Measurements from ENCODE around the gene POP4. TPM values are rescaled to one million over a fixed set of nuclear protein-coding genes. Genes with fewer than 3 reads are reported as not detected.

POP4 gene
- total RNA-seq, 4 donors from 2014 or later: 10.3 to 54.0 (median 36.4) TPM

DNA sequence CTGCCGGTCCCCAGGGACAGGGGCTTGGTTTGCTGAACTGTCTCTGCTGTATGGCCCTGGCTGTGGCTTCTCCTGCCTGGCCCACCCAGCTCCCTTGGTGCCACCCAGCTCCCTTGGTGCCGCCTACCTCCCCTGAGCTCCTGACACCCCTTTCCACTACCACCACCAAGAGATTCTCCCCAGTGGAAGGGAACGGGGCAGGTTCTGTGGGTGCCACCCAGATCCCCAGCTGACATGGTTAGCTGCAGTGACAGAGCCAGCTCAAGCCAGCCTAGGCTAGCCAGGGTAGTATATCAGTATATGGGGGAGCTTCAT lies 28.5 kb upstream of the POP4 start:
- H3K4me1 ChIP-seq: no peaks in the 10 kb centered on the region

DNA sequence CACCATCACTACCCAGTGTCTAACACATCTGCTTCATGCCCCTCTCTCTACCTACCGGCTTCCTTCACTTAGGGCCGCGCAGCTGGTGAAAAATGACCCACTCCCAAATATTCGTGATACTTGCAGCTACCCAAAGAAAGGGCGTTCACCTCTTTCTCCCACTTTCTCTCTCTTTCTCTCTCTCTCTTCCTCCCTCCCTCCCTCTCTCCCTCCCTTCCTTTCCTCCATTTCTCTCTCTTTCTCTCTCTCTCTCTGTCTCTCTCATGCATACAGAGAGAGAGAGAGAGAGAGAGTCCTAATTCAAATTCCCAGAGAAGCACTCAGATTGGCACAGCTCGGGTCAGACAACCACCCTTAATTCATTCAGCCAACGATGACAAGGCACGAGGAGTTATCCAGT lies 27.7 kb upstream of the POP4 start:
- Histone ChIP-seq H3K27me3 (no peaks in the 10 kb centered on the region), H3K36me3 (no peaks in the 10 kb centered on the region), H3K4me3 (no peak overlapping the region), H3K4me1 (no peaks in the 10 kb centered on the region), H3K27ac (no peak overlapping the region), H3K9me3 (no peaks in the 10 kb centered on the region)
- TF ChIP-seq POLR2A (IDR thresholded peaks at IDR 0.05): no peak
- TF ChIP-seq, protein P1, sequence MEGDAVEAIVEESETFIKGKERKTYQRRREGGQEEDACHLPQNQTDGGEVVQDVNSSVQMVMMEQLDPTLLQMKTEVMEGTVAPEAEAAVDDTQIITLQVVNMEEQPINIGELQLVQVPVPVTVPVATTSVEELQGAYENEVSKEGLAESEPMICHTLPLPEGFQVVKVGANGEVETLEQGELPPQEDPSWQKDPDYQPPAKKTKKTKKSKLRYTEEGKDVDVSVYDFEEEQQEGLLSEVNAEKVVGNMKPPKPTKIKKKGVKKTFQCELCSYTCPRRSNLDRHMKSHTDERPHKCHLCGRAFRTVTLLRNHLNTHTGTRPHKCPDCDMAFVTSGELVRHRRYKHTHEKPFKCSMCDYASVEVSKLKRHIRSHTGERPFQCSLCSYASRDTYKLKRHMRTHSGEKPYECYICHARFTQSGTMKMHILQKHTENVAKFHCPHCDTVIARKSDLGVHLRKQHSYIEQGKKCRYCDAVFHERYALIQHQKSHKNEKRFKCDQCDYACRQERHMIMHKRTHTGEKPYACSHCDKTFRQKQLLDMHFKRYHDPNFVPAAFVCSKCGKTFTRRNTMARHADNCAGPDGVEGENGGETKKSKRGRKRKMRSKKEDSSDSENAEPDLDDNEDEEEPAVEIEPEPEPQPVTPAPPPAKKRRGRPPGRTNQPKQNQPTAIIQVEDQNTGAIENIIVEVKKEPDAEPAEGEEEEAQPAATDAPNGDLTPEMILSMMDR (IDR thresholded peaks at IDR 0.05): no peak
- intact Hi-C loops (cut with DNase I; ENCODE audit: low total_unique reads): no loop called here
- no peak for DNase-seq

More for the DNA sequence above, 28.5 kb upstream of the POP4 start:
- Histone ChIP-seq H3K9me3 (no peaks in the 10 kb centered on the region), H3K27ac (no peak overlapping the region), H3K36me3 (no peaks in the 10 kb centered on the region), H3K4me3 (no peak overlapping the region), H3K27me3 (no peaks in the 10 kb centered on the region)
- intact Hi-C loops (cut with DNase I; ENCODE audit: low total_unique reads): no loop called here
- TF ChIP-seq, protein P1 (IDR thresholded peaks at IDR 0.05): no peak
- no peak for TF ChIP-seq POLR2A (IDR thresholded peaks at IDR 0.05)
- DNase-seq: no peak

DNA sequence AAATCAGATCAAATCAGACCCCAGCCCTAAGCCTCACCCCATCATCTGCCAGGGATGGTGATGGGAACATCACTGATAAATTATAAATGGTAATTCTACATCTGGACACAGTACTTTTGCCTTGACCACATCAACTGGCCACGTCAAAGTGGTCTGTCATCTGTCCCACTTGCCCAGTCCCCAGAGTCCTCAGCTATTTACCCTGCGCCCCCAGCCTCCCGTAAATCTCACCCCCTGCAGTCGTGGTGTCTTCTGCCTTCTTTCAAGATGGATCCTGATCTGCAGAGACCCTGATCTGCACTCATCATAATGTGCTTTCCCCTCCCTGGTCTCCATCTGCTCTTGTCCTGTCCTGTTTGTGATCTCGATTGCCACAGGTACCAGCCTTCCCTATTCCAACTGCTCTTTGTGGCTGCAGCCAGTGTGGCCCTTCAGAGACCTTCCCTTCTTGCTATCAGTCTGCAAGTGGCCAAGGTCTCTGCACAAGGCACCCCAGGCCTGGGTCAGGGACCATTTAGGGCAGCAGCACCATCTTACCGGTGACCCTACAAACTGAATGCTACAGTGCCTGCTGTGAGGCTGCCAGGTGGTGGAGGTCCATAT lies 26.7 kb upstream of the POP4 start:
- TF ChIP-seq, protein P1 (IDR thresholded peaks at IDR 0.05): no peak
- TF ChIP-seq POLR2A (IDR thresholded peaks at IDR 0.05): no peak
- no peaks in the 10 kb centered on the region for H3K9me3 ChIP-seq
- no peaks in the 10 kb centered on the region for H3K4me1 ChIP-seq
- no peak overlapping the region for H3K27ac ChIP-seq
- no peaks in the 10 kb centered on the region for H3K36me3 ChIP-seq
- intact Hi-C loops (cut with DNase I; ENCODE audit: low total_unique reads): no loop called here
- no peaks in the 10 kb centered on the region for H3K27me3 ChIP-seq
- no peak for DNase-seq
- no peak overlapping the region for H3K4me3 ChIP-seq

DNA sequence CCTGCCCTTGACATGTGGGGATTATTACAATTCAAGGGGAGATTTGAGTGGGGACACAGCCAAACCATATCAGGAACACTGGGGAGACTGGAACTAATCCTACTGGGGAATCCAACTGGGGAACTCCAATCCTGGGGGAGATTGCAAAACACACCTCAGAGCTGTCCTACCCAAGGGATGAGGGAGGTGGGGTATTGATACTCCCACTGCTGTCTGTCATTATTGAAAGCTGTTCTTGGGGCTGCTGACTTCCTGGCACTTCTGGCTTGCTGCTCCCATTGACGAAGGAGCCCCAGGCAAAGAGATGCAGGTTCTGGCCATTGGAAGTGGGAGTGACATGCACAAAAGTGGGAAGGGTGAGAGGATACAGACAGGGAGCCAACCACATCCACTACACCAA lies 24.7 kb upstream of the POP4 start:
- no peak for TF ChIP-seq POLR2A (IDR thresholded peaks at IDR 0.05)
- TF ChIP-seq, protein P1 (IDR thresholded peaks at IDR 0.05): no peak
- Histone ChIP-seq H3K36me3 (no peaks in the 10 kb centered on the region), H3K27ac (no peak overlapping the region), H3K4me1 (no peaks in the 10 kb centered on the region), H3K27me3 (no peaks in the 10 kb centered on the region), H3K9me3 (no peaks in the 10 kb centered on the region), H3K4me3 (no peak overlapping the region)
- DNase-seq: no peak
- intact Hi-C loops (cut with DNase I; ENCODE audit: low total_unique reads): no loop called here

DNA sequence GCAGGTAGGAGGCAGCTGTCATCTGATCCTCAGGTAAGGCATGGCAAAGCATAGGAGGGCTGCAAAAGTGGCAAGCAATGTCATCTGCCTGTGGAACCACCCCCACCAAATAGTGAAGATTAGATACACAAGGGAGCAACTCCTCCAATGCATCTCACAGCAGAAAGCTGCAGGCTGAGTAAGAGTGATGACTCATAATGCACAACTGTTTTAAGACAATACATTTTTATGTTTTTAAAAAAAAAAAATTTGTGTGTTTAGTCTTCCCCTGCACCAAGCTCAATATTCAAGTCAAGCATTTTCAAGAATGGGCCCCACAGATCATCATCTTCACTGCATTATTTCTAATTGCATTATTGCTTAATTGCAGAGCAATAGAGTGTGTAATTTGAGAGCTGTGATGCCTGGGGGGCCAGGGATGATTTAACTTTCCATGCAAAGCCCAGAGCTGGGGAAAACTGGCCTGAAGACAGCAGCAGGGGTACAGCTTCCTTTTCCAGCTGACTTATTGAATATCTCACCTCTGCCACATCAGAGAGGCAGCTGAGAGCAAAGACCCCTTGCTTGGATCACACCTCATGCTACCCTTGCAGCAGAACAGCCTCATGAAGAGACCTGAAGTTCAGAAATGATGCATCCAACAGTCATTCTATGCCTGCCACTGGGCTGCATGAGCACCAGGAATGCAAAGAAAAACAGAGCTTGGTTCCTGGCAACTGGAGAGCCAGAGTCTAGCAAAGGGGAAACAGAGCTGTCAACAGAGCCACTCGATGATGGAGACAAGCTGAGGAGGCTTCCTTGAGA lies 22.7 kb upstream of the POP4 start:
- intact Hi-C loops (cut with DNase I; ENCODE audit: low total_unique reads): no loop called here
- no peaks in the 10 kb centered on the region for H3K27me3 ChIP-seq
- TF ChIP-seq POLR2A (IDR thresholded peaks at IDR 0.05): no peak
- TF ChIP-seq, protein P1 (IDR thresholded peaks at IDR 0.05): no peak
- no peak overlapping the region for H3K27ac ChIP-seq
- no peaks in the 10 kb centered on the region for H3K36me3 ChIP-seq
- no peak for DNase-seq
- H3K4me3 ChIP-seq: no peak overlapping the region
- H3K4me1 ChIP-seq: no peaks in the 10 kb centered on the region
- no peaks in the 10 kb centered on the region for H3K9me3 ChIP-seq

All from uterus (tissue), 4 donors.